Heart left ventricle (tissue), 13 donors: ENCODE measurements around the gene PTHLH.

ENCODE experiments used
- CTCF ChIP-seq, 12 donors: fragments of 200-600 bp; sonication (generic) in 4 of 12; IDR thresholded peaks; one replicate each; pipeline versions ENCODE4 v1.5.0 to v1.8.0; 2018 to 2022; ENCODE audit warnings: antibody characterized with exemption in 12 of 12, mild to moderate bottlenecking in 5 of 12
- POLR2A ChIP-seq, 2 donors: fragments of 450-650 bp; IDR thresholded peaks; one replicate each; pipeline ENCODE4 v1.6.1; 2017; ENCODE audit warnings: antibody characterized with exemption in 2 of 2, mild to moderate bottlenecking in 2 of 2, moderate library complexity in 2 of 2
- donor health status: ischemic (EF 13 %, LVEDD 7.1; RV severe dilation, severe dysfunction).
- donor health status: DM: no; HTN: yes; CAD: no.
- donor health status: DM: no; HTN: no; CAD: no.
- donor health status: ischemic (EF 25% LVEDD 6.9; RV normal size, moderate dysfunction).
- donor health status: ischemic (EF 25% LVEDD 5.7; RV mildly dilated, moderate dysfunction).
- donor health status: ischemic (EF 35%, LVEDD 5.7; RV mildly dilated, moderate dysfunction).
- donor health status: nonischemic (EF 11% LVEDD 7.7; RV severe dilation, severe dysfunction).
- donor health status: DM: yes; HTN: yes; CAD: no.
- donor health status: PGD.
- donor health status: ischemic (EF 29% LVEDD 5.4; RV normal size, mild dysfunction).
- donor health status: nonischemic (EF 23%, LVEDD 6.1; RV moderate dilation, normal function).

- TF ChIP-seq CTCF (IDR thresholded peaks at IDR 0.05): no peak
- no peak for TF ChIP-seq POLR2A (IDR thresholded peaks at IDR 0.05)
Measured at GRCh38 chr12:27970401-27971120, 2.0 kb downstream of the PTHLH start.
